Measurements from ENCODE around the gene EFR3B.

Gene EFR3B

GRCh38 chr2:25176541-25177181 lies 134.8 kb downstream of the EFR3B start:
- DNase-seq (ENCODE audit: low read depth in 1 of 2, low spot score in 1 of 2): no peak

DNA sequence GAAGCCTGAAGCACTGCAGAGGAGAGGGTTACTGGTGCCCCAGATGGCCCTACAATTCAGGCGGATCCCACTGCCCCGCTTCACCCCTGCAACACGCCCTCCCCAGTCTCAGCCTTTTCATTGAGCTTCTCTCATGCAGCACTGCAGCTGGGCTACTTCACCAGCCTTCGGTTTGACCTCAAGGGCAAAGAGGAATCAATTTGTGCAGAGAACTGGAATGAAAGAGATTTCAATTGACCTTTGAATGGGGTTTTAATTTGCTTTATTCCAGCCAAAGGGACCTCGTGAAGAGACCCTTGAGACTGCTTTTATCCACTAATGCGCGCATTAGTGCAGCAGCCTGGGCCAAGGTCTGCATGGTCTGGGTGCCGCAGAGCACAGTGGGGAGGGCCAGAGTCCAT lies 135.3 kb downstream of the EFR3B start:
- DNase-seq (ENCODE audit: low read depth in 1 of 2, low spot score in 1 of 2): no peak

DNA sequence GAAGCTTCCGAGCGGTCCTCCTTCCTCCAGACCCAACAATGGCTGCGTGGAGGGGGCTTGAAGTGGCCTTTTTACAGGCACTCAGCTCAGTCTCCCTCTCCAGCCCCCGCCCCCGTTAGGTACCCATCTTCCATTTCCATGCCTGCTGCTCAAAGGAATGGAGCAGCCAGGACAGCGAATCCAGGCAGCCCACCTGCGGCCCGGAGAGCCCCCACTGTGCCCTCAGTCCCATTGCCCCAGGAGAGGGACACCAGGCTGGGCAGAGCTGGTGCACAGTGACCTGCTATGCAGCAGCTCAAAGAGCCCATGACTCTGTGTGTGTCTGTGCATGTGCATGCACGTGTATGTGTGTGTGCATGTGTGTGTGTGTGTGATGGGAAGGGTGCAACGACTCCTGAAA lies 137.1 kb downstream of the EFR3B start:
- no peak for DNase-seq (ENCODE audit: low read depth in 1 of 2, low spot score in 1 of 2)

DNA sequence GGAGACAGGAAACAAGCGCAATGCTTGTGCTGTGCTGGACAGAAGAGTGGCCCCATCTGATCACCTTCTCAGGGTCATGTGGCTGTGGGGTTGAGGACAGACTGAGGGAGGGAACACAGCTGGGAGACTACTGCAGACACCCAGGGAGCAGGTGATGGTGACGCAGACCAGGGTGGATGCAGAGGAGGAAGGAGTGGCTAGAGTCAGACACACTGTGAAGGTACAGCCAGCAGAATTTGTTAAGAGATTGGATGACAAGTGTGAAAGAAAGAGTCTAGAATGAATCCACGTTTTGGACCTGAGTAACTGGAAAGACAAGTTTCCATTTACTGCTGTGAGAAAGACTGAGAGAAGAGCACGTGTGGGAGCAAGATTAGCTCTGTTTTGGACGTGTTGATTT lies 142.4 kb downstream of the EFR3B start:
- DNase-seq (ENCODE audit: low read depth in 1 of 2, low spot score in 1 of 2): no peak

DNA sequence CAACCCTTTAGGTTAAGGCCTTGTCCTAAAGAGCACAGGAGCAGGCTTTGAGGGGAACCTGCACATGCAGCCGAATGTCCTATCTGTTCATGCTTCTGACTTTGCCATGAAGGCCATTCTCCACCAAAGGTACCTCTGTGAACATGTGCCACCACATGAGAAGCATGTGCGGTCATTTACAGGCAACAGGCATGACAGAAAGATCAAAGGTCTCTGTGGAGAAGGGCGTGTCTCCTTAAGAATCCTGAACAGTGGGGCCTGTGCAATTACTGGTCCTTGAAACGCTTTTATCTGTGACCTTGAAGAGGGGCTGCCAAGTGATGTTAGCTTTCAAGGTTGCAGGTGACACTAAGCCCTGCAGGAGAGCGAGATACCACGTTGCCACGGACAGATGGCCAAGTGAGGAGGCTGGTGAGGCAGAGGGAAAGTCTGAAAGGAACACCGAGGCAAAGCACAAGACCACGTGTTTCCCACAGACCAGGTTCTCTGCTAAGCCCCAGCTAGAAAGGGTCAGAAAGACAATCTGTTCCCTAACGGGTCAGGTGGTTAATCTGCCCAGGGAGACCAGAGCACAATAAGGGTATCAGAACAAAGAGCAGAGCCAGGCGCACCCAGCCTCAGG lies 146.0 kb downstream of the EFR3B start:
- no peak for DNase-seq (ENCODE audit: low read depth in 1 of 2, low spot score in 1 of 2)

DNA sequence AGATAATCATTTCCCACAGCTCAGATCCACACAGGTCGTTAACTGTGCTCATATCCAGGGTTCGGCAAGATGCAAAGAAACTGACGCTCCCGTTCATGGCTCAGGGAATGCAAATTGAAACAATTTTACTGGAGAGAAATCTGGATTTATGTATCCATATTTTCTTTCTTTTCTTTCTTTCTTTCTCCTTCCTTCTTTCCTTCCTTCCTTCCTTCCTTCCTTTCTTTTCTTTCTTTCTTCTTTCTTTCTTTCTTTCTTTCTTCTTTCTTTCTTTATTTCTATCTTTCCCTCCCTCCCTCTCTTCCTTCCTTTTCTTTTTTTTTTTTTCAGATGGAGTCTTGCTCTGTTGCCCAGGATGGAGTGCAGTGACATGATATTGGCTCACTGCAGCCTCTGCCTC lies 146.5 kb downstream of the EFR3B start:
- DNase-seq (ENCODE audit: low read depth in 1 of 2, low spot score in 1 of 2): no peak

DNA sequence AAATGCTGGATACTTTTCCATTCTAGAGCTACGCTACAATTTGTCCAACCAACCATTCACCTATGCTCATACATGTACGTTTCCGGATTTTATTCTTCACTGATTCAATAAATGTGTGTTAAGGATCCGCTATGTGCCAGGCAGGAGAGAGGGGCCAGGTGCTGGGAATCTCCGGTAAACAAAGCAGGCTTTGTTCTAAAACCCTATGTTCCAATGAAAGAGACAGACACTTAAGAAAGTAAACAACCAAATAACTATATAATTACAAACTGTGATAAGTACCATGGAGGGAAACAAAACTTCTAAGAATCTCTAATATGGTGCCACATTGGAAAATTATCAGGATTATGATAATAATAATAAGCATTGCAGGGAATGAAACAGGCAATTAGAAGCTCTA lies 148.7 kb downstream of the EFR3B start:
- DNase-seq (ENCODE audit: low read depth in 1 of 2, low spot score in 1 of 2): no peak

- DNase-seq (ENCODE audit: low read depth in 1 of 2, low spot score in 1 of 2): no peak
These were observed 152.8 kb downstream of the EFR3B start for GRCh38 chr2:25194576-25195122.

GRCh38 chr2:25197336-25198208 lies 155.7 kb downstream of the EFR3B start:
- no peak for DNase-seq (ENCODE audit: low read depth in 1 of 2, low spot score in 1 of 2)

DNA sequence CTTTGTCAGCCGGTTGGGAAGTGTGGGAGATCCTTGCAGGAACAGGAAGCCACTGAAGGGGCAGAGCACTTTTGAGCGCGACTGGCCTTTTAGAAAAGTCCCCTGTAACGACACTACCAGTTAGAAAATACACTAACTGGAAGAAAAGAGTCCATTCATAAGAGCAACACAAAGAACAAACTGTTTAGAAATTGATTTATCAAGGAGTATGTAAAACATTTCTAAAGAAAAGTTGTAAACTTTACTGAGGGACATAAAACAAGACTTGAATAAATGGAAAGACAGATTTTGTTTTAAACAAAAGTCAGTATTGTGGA lies 156.3 kb downstream of the EFR3B start:
- no peak for DNase-seq (ENCODE audit: low read depth in 1 of 2, low spot score in 1 of 2)

GRCh38 chr2:25198576-25198975 lies 156.7 kb downstream of the EFR3B start:
- DNase-seq (ENCODE audit: low read depth in 1 of 2, low spot score in 1 of 2): no peak

- no peak for DNase-seq (ENCODE audit: low read depth in 1 of 2, low spot score in 1 of 2)
These were observed 159.4 kb downstream of the EFR3B start for GRCh38 chr2:25201265-25201664.

DNA sequence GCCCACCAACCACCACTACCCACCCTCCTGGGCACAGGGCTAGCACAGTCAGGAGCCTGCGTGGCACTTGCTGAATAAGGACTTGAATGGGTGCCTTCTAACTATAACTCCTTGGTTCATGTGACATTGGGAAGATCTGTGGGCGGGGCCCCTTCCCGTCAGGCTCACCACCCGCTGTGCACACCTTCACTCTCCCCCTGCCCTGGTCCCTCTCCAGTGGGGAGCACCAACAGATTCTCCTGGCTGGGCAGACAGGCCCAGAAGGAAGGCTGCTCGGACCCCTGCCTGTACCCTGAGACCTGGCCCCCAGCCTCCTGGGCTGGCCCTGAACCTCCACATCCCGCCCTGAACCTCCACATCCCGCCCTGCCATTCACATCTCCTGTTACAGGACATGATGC lies 159.9 kb downstream of the EFR3B start:
- DNase-seq (ENCODE audit: low read depth in 1 of 2, low spot score in 1 of 2): no peak

GRCh38 chr2:25202275-25202674 lies 160.4 kb downstream of the EFR3B start:
- DNase-seq (ENCODE audit: low read depth in 1 of 2, low spot score in 1 of 2): no peak

DNA sequence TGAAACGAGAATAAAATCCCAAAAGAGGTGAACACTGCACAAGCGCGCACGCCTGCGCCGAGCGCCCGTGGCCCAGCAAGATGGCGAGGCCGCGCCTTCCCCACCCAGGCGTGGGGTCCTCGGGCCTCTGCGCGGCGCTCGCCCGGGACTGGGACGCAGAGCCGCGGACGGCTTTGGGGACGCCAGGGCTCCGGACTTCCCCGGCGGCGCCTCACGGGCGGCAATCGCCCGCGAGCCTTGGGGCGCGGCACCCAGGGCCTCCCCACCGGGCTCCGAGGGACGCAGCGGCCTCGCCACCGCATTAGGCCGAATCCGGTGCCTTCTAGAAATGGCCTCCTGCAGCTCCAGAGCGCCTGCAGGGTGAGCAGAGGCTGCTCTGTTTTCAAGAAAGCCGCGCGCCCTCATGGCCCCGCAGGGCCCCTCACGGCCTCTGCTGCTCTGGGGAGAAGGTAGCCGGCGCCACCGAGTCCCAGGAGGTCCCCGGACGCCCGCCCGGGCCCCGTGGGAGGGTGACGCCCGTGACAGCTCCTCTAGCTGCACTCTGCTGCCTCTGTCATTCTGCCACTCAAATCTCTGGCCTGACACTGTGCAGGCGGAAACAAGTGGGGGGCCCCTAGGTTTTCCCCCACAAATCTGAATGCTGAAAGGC lies 162.4 kb downstream of the EFR3B start:
- DNase-seq (ENCODE audit: low read depth in 1 of 2, low spot score in 1 of 2): no peak

DNA sequence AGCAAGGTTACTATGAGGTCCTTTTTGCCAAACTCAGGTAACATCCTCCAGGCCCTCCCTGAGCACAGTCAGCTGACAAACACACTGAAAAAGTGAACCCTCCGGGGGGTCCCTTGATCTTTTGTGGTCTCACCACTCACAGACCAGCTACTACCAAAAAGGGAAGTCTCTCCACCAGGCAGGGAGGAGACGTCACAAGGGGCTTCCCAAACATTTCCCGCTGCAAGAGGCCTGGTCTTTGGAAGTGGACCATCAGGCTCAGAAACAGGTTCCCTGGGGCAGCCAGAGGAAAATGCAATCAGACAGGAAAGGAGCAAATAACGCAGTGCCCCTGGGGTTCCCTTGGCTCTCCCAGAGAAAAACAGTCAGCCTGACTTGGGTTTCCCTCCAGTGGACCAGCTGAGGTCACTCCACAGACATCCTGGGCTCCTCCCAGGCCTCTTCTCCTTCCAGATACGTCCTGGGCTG lies 165.2 kb downstream of the EFR3B start:
- no peak for DNase-seq (ENCODE audit: low read depth in 1 of 2, low spot score in 1 of 2)

Data from stimulated activated CD4-positive, alpha-beta T cell treated with anti-CD3 and anti-CD28 coated beads, Interleukin-15, amount 100 ng/mL, for 1 hour (primary cell).